Measurements from ENCODE around the gene SLC66A2. TPM values are rescaled to one million over a fixed set of nuclear protein-coding genes. Genes with fewer than 3 reads are reported as not detected.

The SLC66A2 gene
- total and polyA plus RNA-seq, 8 donors, result 18.1 to 148 (median 24.4) TPM

DNA sequence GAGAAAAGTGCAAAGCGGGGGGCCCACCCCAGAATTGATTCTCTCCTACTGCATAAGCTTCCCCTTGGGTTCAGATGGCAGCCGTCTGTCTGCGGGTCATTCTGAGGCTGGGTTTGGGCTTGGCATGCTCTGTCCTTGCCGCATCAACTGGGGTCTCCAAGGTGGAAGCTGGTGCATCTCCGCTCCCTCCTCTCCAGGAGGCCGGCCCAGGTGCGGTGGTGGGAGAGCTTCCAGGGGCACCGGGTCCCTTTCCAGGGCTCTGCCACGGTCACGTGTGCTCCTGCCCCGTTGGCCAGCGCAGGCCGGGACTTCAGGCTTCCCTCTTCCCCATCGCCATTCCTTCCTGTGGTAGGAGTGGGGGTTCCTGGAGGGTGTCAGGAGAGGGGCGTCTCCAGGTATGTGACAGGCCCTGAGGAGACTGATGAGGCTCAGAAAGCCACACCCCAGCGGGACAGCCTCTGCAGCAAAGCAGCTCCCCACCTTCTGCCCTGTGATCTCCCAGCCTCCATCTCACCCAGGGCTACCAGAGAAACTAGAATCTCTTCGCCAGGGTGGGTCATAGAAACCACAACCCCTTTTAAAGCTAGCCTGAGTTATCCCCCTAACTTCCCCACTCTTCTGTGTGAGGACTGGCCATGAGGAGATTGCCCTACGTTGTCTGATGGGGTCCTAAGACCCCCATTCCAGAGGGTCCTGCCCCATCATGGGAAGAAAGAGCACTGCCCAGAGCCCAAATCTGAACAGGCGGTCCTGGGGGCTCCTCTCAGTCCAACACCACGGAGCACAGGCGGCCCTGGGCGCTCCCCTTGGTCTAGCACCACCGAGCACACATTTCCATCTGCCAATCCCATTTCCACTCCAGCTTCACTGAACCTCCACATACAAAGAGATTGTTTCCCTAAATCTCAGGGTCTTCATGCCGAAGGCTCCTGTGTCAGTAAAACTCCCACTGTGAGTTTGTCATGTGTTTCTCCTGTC, 76.6 kb downstream of the SLC66A2 start:
- 77 to 83% (median 80%) methylated on average over 21 to 24 of the region's 24 CpGs for WGBS, 5 donors
- H3K9me3 ChIP-seq, result no peaks in the 10 kb centered on the region
- intact Hi-C loops (cut with DNase I; ENCODE audit: low total_unique reads), result no loop called here
- peaks cover 3 to 69% (median 17%) of the 10 kb centered on the region in 3 donors for H3K27me3 ChIP-seq
- no peak overlapping the region for H3K27ac ChIP-seq
- no peak overlapping the region for H3K4me3 ChIP-seq
- no peak for TF ChIP-seq CTCF (IDR thresholded peaks at IDR 0.05)
- no peak for TF ChIP-seq EP300 (IDR thresholded peaks at IDR 0.05)
- TF ChIP-seq POLR2AphosphoS5 (IDR thresholded peaks at IDR 0.05), result no peak
- TF ChIP-seq POLR2A (IDR thresholded peaks at IDR 0.05), result no peak
- H3K4me1 ChIP-seq, result peaks cover 0 to 4% (median 0%) of the 10 kb centered on the region in 4 donors
- H3K36me3 ChIP-seq, result no peaks in the 10 kb centered on the region
- no peak for DNase-seq

DNA sequence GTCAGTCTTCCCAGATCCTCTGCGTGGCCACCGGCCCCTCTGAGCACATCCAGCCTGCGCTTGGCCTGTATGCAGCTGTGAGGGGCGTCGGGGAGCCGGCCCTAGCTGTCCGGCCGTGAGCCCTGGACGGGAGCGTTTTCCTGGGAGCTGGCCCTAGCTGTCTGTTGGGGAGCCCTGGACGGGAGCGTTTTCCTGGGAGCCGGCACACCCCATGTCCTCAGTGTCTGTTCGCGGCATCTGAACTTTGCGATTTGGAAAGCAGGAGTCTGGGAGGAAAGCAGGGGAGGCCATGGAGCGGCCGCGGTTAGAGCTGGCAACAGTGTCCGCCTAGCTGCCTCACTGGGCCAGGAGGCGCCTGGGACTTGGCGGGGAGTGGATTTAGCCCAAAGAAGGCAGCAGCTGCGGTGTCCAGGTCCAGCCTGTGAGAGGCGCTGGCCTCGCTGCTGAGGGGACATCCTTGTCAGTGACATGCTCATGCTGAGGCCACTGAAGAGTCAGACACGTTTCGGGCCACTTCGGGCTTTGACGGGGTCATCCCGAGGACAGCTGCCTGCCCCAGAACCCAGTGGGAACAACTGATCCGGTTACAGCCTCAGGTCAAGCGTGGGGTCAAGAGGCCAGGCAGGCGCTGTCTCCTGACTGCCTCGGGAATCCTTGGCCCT, 77.9 kb downstream of the SLC66A2 start:
- intact Hi-C loops (cut with DNase I; ENCODE audit: low total_unique reads), result no loop called here
- no peak overlapping the region for H3K27ac ChIP-seq
- H3K4me1 ChIP-seq, result peaks cover 0 to 4% (median 0%) of the 10 kb centered on the region in 4 donors
- no peak overlapping the region for H3K4me3 ChIP-seq
- H3K27me3 ChIP-seq, result peaks cover 3 to 69% (median 17%) of the 10 kb centered on the region in 3 donors
- TF ChIP-seq EP300 (IDR thresholded peaks at IDR 0.05), result no peak
- TF ChIP-seq CTCF (IDR thresholded peaks at IDR 0.05), result no peak
- TF ChIP-seq POLR2A (IDR thresholded peaks at IDR 0.05), result no peak
- TF ChIP-seq POLR2AphosphoS5 (IDR thresholded peaks at IDR 0.05), result no peak
- no peak for DNase-seq
- 62 to 78% (median 70%) methylated on average over 31 to 34 of the region's 34 CpGs for WGBS, 5 donors
- H3K36me3 ChIP-seq, result no peaks in the 10 kb centered on the region
- H3K9me3 ChIP-seq, result peaks cover 0 to 2% (median 0%) of the 10 kb centered on the region in 4 donors

DNA sequence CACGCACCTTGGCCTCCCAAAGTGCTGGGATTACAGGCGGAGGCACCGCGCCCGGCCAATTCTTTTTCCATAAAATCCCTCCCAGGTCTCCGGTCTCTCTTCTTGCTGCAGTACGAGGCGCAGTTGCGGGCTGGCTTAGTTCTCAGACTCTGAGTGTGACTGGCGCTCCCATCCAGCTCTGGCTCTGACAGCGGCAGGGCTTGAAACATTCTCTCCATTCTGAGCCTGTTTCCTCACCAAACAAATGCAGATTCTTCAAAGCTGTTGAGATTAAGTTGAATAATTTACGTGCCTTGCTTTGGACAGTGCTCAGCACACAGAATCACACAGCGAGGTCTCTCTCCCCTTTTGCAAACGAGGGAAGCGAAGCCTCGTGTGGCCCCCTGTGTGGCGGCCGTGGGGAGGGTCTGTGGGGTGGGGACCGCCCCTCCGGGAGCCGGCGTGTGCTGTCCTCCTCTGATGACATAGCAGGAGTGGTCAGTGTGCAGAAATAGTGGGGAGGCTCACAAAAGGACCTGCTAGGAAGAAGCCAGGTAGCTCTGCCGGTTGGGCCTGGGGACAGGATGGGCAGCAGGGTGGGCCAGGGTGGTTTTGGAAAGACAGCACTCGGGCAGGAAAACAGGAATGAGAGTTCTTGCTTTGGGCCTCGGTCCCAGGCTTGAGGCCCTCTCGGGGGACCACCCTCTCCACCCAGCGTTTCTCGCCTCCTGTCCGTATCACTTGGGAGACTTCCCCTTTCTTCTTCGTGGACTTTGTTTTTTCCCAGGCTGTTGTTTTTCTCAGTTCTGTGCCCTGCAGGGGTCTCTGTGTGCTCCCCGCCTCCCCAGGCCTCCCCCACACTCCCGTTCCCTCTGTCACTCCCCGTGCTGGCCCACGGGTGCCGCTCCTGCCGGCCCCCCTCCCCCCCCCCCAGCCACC, 78.7 kb downstream of the SLC66A2 start:
- DNase-seq, result no peak
- WGBS, 5 donors, result 34 to 44% (median 36%) methylated on average over 33 to 36 of the region's 36 CpGs
- intact Hi-C loops (cut with DNase I; ENCODE audit: low total_unique reads), result no loop called here
- Histone ChIP-seq H3K4me1 (peaks cover 0 to 4% (median 0%) of the 10 kb centered on the region in 4 donors), H3K4me3 (no peak overlapping the region), H3K27me3 (peaks cover 3 to 63% (median 17%) of the 10 kb centered on the region in 3 donors), H3K9me3 (peaks cover 0 to 8% (median 0%) of the 10 kb centered on the region in 4 donors), H3K36me3 (no peaks in the 10 kb centered on the region), H3K27ac (no peak overlapping the region)
- no peak for TF ChIP-seq POLR2A (IDR thresholded peaks at IDR 0.05)

DNA sequence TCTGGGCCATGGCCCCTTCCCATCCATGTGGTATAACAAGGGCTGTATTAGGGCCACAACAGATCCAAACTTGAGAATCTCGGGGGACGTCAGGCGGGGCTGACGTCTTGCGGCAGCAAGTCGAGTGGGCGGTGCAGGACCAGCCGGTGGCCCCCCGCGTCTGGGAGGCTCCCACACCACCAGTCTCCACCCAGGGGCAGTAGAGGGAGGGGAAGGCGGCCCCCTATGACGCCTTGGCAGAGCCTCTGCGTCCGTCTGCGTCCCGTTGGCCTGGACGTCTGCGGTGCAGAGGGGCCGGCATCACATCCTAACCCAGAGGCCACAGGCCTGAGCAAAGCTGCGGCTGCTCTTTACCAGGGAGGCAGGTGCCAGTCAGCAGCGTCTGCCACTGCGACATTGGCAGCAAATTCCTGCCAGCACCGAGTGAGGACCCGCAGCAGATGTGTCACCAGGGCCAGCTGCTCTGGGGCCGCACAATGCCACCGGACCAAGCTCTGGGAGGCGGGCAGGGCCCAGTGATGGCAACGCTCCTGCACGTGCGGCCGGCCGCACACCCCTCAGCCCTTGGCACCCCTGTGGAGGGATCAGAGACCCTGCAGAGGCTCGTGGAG, 79.9 kb downstream of the SLC66A2 start:
- Histone ChIP-seq H3K36me3 (no peaks in the 10 kb centered on the region), H3K4me3 (no peak overlapping the region), H3K27me3 (peaks cover 3 to 54% (median 17%) of the 10 kb centered on the region in 3 donors), H3K27ac (no peak overlapping the region), H3K4me1 (no peaks in the 10 kb centered on the region), H3K9me3 (peaks cover 0 to 8% (median 0%) of the 10 kb centered on the region in 4 donors)
- WGBS, 5 donors, result 83 to 88% (median 84%) methylated on average over 12 to 33 of the region's 33 CpGs
- TF ChIP-seq POLR2A (IDR thresholded peaks at IDR 0.05) (no peak), CTCF (IDR thresholded peaks at IDR 0.05) (no peak), EP300 (IDR thresholded peaks at IDR 0.05) (no peak), POLR2AphosphoS5 (IDR thresholded peaks at IDR 0.05) (no peak)
- intact Hi-C loops (cut with DNase I; ENCODE audit: low total_unique reads), result no loop called here
- no peak for DNase-seq

All from stomach (tissue), 9 donors.